Cortex of kidney (tissue), 1 donor: ENCODE results near the gene S100A2.
"Not testable (repeated sequence)": the region's sequence is repeated elsewhere in the genome, so short reads cannot be mapped to it uniquely, and the experiment has no call there.

Source experiments
- DNase-seq: peaks from one replicate; lab custom pipeline; 2025; lab: John Stamatoyannopoulos, UW

S100A2 gene

GRCh38 chr1:153532769-153533599 is 32.7 kb downstream of the S100A2 start:
- no peak for DNase-seq

- DNase-seq, result no peak
Observed at GRCh38 chr1:153532181-153532580, 33.5 kb downstream of the S100A2 start.

GRCh38 chr1:153531638-153532037 is 34.0 kb downstream of the S100A2 start:
- no peak for DNase-seq

- DNase-seq, result no peak
Observed at GRCh38 chr1:153527683-153528040, 38.0 kb downstream of the S100A2 start.

GRCh38 chr1:153527023-153527682 is 38.5 kb downstream of the S100A2 start:
- no peak for DNase-seq

- no peak for DNase-seq
Observed at GRCh38 chr1:153526132-153526543, 39.5 kb downstream of the S100A2 start.

- no peak for DNase-seq
Observed at GRCh38 chr1:153525088-153525728, 40.4 kb downstream of the S100A2 start.

GRCh38 chr1:153522353-153523048 is 43.1 kb downstream of the S100A2 start:
- DNase-seq, result not testable (repeated sequence)

GRCh38 chr1:153521808-153522207 is 43.8 kb downstream of the S100A2 start:
- not testable (repeated sequence) for DNase-seq

GRCh38 chr1:153520818-153521476 is 44.7 kb downstream of the S100A2 start:
- no peak for DNase-seq

GRCh38 chr1:153520137-153520691 is 45.4 kb downstream of the S100A2 start:
- DNase-seq, result not testable (repeated sequence)

- DNase-seq, result no peak
Observed at GRCh38 chr1:153519242-153519641, 46.4 kb downstream of the S100A2 start.

- DNase-seq, result no peak
Observed at GRCh38 chr1:153515504-153516394, 49.9 kb downstream of the S100A2 start.

- DNase-seq, result no peak
Observed at GRCh38 chr1:153513666-153514065, 52.0 kb downstream of the S100A2 start.

GRCh38 chr1:153513023-153513422 is 52.6 kb downstream of the S100A2 start:
- no peak for DNase-seq
